Activated CD8-positive, alpha-beta memory T cell treated with anti-CD3 and anti-CD28 coated beads, Interleukin-2, amount 50 U/mL, for 48 hours (primary cell): ENCODE results near the gene KIF3A.
A peak's percentile ranks its signal among the peaks of the same experiment; 100 is the strongest.

Source experiments
- DNase-seq: peaks from one replicate; pipeline ENCODE4 v3.0.0-alpha.2; 2020

KIF3A gene

DNA sequence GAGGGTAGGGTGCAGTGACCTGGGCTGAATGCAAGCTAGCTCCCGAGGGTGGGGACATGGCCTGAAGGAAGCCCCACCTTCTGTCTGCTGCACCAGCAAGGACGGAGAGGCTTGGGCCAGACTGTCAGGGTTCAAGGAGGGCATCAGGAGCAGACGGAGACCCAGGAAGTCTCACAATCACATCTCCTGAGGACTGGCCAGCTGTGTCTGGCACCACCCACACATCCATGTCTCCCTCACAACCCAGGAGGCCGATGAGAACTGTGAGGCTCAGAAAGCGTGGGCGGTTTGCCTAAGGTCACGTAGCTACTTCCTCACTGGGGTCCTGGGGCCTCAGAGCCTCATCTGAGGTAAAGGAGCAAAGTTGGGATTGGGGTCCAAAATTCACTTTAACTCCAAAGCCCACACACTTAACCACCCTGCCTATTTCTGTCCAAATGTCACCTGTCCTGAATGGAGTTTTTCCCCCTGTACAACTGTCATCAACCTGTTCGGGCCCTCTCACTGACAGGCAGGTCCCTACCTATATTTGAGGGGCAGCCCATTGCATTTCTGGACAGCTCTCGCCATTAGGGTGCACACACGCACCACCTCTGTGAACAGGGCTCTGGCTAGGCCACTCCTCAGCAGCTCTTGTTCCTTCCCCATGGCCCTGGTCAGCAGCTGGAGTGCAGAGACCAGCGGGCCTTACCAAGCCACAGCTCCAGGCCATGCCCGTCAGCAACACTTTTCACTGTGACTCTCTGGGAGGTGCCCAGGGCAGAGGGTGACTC lies 75.9 kb downstream of the KIF3A start:
- peak; percentile 61 for DNase-seq

GRCh38 chr5:132659598-132660493 lies 77.5 kb downstream of the KIF3A start:
- DNase-seq = peak; percentile 51

DNA sequence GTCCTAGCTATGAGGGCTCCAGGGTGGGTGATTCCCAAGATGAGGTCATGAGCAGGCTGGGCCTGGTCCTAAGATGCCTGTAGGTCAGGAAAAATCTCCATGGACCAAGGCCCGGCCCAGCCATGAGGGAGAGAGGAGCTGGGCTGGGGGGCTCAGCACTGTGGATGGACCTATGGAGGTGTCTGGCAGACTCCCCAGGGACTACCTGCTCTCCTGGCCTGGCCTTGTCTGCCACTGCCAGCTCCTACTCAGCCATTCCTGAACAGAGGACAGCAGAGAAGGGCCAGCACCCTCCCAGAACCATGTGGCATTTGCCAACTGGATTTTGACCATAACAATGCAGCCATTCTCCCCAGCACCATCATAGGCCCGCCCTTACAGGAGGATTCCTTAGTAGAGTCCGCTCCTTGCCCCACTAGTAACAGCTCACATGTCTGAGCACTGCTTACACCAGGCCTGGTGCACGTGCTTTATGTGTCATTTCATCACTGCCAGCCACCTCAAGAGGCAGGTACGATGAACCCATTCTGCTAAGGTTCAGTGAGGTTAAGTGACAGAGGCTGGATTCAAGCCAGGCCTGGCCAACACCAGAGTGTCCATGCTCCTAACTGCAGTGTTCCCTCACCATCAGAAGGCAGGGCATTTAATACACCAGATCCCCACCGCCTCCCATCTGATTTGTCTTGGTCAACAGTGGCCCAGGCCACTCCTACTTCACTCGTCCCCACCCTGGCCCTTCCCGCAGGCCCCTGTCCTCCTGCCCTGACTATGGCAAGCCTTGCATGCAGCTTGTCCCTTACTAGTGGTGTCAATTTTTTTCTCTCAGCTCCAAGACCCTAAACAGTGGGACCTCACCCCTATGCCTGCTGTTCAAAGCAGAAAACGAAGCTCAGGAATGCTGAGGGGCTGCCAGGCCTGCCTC lies 78.7 kb downstream of the KIF3A start:
- peak; percentile 64 for DNase-seq

- DNase-seq = peak; percentile 52
These were observed 79.5 kb downstream of the KIF3A start, which contains the start of gene IL13 for GRCh38 chr5:132657676-132658380. Gene IL13 (plus strand): TSS chr5:132658173. CDS start chr5:132658187, 14 bp downstream.

DNA sequence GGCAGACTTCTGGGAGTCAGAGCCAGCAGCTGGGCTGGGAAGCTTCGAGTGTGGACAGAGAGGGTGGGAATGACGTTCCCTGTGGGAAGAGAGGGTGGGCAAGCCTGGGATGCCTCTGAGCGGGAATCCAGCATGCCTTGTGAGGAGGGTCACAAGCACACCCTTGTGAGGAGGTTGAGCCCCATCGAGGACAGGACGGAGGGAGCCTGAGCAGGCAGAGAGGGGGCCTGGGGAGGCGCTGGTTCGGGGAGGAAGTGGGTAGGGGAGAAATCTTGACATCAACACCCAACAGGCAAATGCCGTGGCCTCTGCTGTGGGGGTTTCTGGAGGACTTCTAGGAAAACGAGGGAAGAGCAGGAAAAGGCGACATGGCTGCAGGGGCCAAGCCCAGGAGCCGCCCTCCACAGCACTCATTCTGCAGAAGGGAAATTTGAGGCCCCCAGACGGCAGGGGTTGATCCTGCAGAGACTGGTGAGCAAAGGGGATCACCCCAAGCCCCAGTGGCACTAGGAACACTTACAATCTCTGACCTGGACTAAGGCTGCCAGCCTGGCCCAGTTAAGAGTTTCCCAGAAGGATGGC lies 80.5 kb downstream of the KIF3A start:
- peak; percentile 65 for DNase-seq

DNA sequence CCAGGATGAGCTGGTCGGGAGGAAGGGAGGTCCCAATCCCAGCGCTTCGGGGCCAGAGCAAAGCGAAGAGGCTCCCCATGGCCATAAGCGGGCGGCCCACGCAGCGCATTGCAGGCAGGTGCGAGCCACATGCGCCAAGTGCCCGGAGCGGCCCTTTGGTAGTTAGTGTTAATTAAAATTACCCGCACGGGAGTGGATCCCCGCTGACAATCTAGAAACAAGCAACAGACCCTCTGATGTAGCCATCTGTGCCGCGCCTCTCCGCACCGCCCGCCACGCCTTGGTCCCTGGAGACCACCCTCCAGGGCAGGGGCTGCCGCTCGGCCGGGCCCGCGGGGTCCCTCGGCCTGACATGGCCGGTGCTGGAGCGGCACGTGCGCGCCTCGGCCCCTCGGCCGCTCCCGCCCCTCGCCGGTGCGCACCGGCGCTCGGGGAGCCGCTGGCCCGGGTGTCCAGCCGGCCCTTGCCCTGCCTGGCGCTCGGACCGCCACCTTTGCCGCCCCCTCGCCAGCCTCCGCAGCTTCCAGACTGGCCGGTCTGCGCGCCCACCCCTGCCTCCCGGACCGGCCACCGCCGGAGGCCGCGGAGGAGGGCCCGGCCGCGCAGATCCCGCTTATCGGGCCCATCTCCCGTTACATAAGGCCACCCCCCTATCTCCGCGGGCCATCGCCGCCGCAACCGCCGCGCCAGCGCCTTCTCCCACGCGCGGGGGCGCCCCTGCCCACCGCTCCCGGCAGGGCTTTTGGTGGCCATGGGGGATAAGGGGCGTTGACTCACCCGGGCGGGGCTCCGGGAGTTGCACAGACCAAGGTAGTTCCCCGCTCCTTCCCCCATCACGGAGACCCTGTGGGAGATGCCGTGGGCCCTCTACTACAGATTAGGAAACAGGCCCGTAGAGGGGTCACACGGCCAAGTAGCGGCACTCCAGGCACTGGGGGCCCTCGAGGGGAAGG lies 81.2 kb downstream of the KIF3A start:
- DNase-seq = peak; percentile 80

DNA sequence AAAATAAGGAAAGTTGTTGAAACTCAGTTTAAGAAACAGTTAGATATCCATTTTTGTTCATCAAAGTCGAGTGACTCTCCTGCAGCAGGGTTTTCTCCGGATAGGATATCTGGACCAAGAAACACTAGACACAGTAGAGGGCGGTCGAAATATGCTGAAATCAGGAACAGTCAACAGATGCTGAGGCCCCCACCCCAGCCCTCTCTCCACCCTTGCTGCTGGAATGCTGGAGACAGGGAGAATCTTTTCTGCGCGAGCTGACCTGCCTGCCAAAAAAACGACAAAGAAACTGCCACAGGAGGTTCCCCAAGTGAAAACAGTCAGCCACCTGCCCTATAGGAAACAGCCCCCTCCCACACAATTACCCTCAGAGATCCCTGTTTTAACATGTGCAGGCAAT lies 83.6 kb downstream of the KIF3A start:
- no peak for DNase-seq

DNA sequence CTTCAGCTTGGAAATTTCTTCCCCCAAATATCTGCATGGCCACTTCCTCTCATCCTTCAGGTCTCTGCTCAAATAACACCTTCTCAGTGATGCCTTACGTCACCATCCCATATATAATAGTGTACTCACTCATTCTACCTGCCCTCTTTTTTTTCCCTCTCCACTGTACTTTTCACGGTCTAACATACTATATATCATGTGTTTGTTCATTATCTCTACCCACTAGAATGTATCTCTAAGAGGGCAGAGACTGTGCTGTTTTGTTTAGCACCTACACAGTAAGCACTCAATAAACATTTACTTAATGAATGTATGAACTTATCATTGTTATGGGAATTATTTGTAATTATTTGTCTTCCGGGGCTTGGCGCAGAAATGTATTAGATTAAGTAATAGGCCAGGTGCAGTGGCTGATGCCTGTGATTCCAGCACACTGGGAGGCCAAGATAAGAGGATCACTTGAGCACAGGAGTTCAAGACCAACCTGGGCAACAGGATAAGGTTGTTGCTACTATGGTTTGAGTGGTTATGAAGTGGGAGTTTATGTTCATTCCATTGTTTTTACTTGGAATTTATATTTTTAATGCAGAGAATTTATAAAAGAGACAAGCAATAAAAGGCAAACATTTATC lies 85.4 kb downstream of the KIF3A start:
- DNase-seq = no peak

- no peak for DNase-seq
These were observed 89.0 kb downstream of the KIF3A start for GRCh38 chr5:132648355-132648754.

- DNase-seq = no peak
These were observed 89.9 kb downstream of the KIF3A start for GRCh38 chr5:132647473-132647872.

- no peak for DNase-seq
These were observed 90.6 kb downstream of the KIF3A start for GRCh38 chr5:132646583-132647266.

DNA sequence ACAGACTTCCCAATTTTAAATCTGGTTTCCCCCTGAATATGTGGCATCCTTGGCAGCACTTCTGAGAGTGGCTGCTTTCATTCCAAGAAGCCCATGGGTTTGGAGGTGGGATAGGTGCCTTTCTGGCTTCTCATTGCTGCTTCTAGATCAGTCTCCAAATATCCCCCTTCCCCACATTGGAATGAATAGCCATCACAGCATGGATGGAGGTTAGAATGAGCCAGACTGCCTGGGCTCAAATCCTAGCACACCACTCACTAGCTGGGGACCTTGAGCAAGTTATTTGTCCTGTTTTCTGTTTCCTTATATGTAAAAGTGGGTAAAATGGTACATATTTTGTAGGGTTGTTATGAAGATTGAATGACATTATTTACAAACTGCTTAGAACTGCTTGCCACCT lies 93.2 kb downstream of the KIF3A start:
- DNase-seq = no peak
